HEK293T (cell line): ENCODE data around the gene LANCL3.
A peak's percentile ranks its signal among the peaks of the same experiment; 100 is the strongest.
"Not testable (repeated sequence)": the region's sequence is repeated elsewhere in the genome, so short reads cannot be mapped to it uniquely, and the experiment has no call there.

Source experiments
- CTCF ChIA-PET: fragments of 350-600 bp; formaldehyde crosslinking; extraction: SDS; loops from one replicate; lab custom pipeline; 2021; ENCODE audit warnings: antibody characterized with exemption, inconsistent platforms; lab: Yijun Ruan, JAX
- POLR2A ChIA-PET: fragments of 350-600 bp; formaldehyde crosslinking; extraction: SDS; loops from one replicate; lab custom pipeline; 2020; ENCODE audit warnings: antibody characterized with exemption, inconsistent platforms; lab: Yijun Ruan, JAX
- DNase-seq: peaks from one replicate; pipeline ENCODE4 v3.0.0; 2012; ENCODE audit warnings: mixed read lengths; ENCODE audit errors: extremely low spot score
- ARNT ChIP-seq: fragments of 450-650 bp; IDR thresholded peaks from 2 replicates; pipeline ENCODE4 v1.6.1; 2017; ENCODE audit warnings: mild to moderate bottlenecking
- BHLHE40 ChIP-seq: fragments of 450-650 bp; IDR thresholded peaks from 2 replicates; pipeline ENCODE4 v1.6.1; 2016; ENCODE audit warnings: mild to moderate bottlenecking, moderate library complexity, borderline replicate concordance
- CTBP1 ChIP-seq: fragments of 450-650 bp; IDR thresholded peaks from 2 replicates; pipeline ENCODE4 v1.6.1; 2016; ENCODE audit warnings: borderline replicate concordance
- ELF4 ChIP-seq: fragments of 450-650 bp; IDR thresholded peaks from 2 replicates; pipeline ENCODE4 v1.6.1; 2017; ENCODE audit warnings: antibody characterized with exemption
- FOXA1 ChIP-seq: fragments of 450-650 bp; IDR thresholded peaks from 2 replicates; pipeline ENCODE4 v1.6.1; 2016; ENCODE audit warnings: mild to moderate bottlenecking
- FOXK2 ChIP-seq: fragments of 450-650 bp; IDR thresholded peaks from 2 replicates; pipeline ENCODE4 v1.6.1; 2016; ENCODE audit warnings: mild to moderate bottlenecking
- FOXM1 ChIP-seq: fragments of 450-650 bp; IDR thresholded peaks from 2 replicates; pipeline ENCODE4 v1.6.1; 2017; ENCODE audit warnings: mild to moderate bottlenecking, borderline replicate concordance
- HDGF ChIP-seq: fragments of 450-650 bp; IDR thresholded peaks from 2 replicates; pipeline ENCODE4 v1.6.1; 2017; ENCODE audit warnings: antibody characterized with exemption, borderline replicate concordance
- L3MBTL2 ChIP-seq: fragments of 450-650 bp; conservative IDR thresholded peaks from 2 replicates; pipeline ENCODE4 v1.6.1; 2016; ENCODE audit warnings: mild to moderate bottlenecking
- LEF1 ChIP-seq: fragments of 450-650 bp; IDR thresholded peaks from 2 replicates; pipeline ENCODE4 v1.6.1; 2017; ENCODE audit warnings: mild to moderate bottlenecking, borderline replicate concordance
- NFRKB ChIP-seq: fragments of 450-650 bp; IDR thresholded peaks from 2 replicates; pipeline ENCODE4 v1.6.1; 2016; ENCODE audit warnings: mild to moderate bottlenecking, moderate library complexity
- SP1 ChIP-seq: fragments of 450-650 bp; IDR thresholded peaks from 2 replicates; pipeline ENCODE4 v1.6.1; 2017
- SUZ12 ChIP-seq: fragments of 450-650 bp; IDR thresholded peaks from 2 replicates; pipeline ENCODE4 v1.6.1; 2016; ENCODE audit warnings: mild to moderate bottlenecking
- TARDBP ChIP-seq: fragments of 450-650 bp; IDR thresholded peaks from 2 replicates; pipeline ENCODE4 v1.6.1; 2016
- ZNF384 ChIP-seq: fragments of 450-650 bp; IDR thresholded peaks from 2 replicates; pipeline ENCODE4 v1.6.1; 2016
- TF ChIP-seq, protein P1 (sequence below): fragments of 450-650 bp; IDR thresholded peaks from 2 replicates; pipeline ENCODE4 v1.6.1; 2016

Gene LANCL3

GRCh38 chrX:37571426-37572107 is at the start of gene LANCL3:
LANCL3 (plus strand) TSS chrX:37571661; CDS start chrX:37571871, 210 bp downstream.
- TF ChIP-seq L3MBTL2, result 0 out of 2 replicates have a peak, but pooled peaks have one; percentile 42
- DNase-seq, POLR2A ChIA-PET: not testable (repeated sequence)
- CTCF ChIA-PET, result interaction anchor here (0.7 kb wide), 1 partner anchor 283 kb away, joined by 5 read pairs; no protein-coding TSS in a partner anchor

GRCh38 chrX:37523673-37524072 is 47.8 kb upstream of the LANCL3 start:
- DNase-seq, CTCF ChIA-PET, POLR2A ChIA-PET: not testable (repeated sequence)

- DNase-seq, result no peak
- ChIA-PET POLR2A (no interaction called here), CTCF (no interaction called here)
- TF ChIP-seq FOXK2, result no peak
- TF ChIP-seq ELF4, result no peak
- TF ChIP-seq FOXA1, result no peak
- no peak for TF ChIP-seq NFRKB
- TF ChIP-seq HDGF, result no peak
- no peak for TF ChIP-seq SP1
- TF ChIP-seq, protein P1, sequence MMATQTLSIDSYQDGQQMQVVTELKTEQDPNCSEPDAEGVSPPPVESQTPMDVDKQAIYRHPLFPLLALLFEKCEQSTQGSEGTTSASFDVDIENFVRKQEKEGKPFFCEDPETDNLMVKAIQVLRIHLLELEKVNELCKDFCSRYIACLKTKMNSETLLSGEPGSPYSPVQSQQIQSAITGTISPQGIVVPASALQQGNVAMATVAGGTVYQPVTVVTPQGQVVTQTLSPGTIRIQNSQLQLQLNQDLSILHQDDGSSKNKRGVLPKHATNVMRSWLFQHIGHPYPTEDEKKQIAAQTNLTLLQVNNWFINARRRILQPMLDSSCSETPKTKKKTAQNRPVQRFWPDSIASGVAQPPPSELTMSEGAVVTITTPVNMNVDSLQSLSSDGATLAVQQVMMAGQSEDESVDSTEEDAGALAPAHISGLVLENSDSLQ, result no peak
- TF ChIP-seq LEF1, result no peak
- TF ChIP-seq ARNT, result no peak
- TF ChIP-seq ZNF384, result no peak
- no peak for TF ChIP-seq FOXM1
- TF ChIP-seq SUZ12, result no peak
- TF ChIP-seq BHLHE40, result no peak
- no peak for TF ChIP-seq L3MBTL2
- TF ChIP-seq CTBP1, result no peak
- no peak for TF ChIP-seq TARDBP
Measured at GRCh38 chrX:37541991-37542390, 29.5 kb upstream of the LANCL3 start.

DNA sequence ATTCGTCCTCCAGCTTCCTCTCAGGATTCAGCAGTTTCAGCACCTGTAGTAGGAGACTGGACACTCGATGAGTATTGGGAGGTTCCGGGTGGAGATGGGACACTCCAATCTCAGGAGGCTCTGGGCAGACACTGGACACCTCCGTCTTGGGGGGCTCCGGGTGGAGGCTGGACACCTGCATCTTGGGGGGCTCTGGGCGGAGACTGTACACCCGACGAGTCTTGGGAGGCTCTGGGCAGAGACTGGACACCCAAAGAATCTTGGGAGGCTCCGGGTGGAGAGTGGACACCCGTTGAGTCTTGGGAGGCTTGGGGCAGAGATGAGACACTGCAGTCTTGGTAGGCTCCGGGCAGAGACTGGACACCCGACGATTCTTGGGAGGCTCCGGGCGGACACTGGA is 28.7 kb upstream of the LANCL3 start:
- DNase-seq, result no peak
- TF ChIP-seq SUZ12 (no peak), FOXK2 (no peak), HDGF (no peak), SP1 (no peak)
- TF ChIP-seq, protein P1, result no peak
- CTCF ChIA-PET, result no interaction called here
- POLR2A ChIA-PET, result no interaction called here

GRCh38 chrX:37543324-37543723 is 28.1 kb upstream of the LANCL3 start:
- DNase-seq, result no peak
- CTCF ChIA-PET, result no interaction called here
- no peak for TF ChIP-seq BHLHE40
- TF ChIP-seq LEF1, result no peak
- no peak for TF ChIP-seq L3MBTL2
- no peak for TF ChIP-seq ZNF384
- TF ChIP-seq, protein P1, result no peak
- no peak for TF ChIP-seq FOXK2
- TF ChIP-seq TARDBP, result no peak
- TF ChIP-seq NFRKB, result no peak
- no peak for TF ChIP-seq SP1
- POLR2A ChIA-PET, result no interaction called here

- POLR2A ChIA-PET, DNase-seq, CTCF ChIA-PET: not testable (repeated sequence)
Measured at GRCh38 chrX:37544531-37544930, 26.9 kb upstream of the LANCL3 start.

- no peak for DNase-seq
- TF ChIP-seq BHLHE40, result no peak
- no peak for TF ChIP-seq TARDBP
- TF ChIP-seq HDGF, result no peak
- no peak for TF ChIP-seq NFRKB
- TF ChIP-seq L3MBTL2, result no peak
- TF ChIP-seq FOXA1, result no peak
- TF ChIP-seq, protein P1, result no peak
- TF ChIP-seq FOXM1, result no peak
- TF ChIP-seq FOXK2, result no peak
- POLR2A ChIA-PET, result no interaction called here
- CTCF ChIA-PET, result no interaction called here
Measured at GRCh38 chrX:37545066-37545465, 26.4 kb upstream of the LANCL3 start.

DNA sequence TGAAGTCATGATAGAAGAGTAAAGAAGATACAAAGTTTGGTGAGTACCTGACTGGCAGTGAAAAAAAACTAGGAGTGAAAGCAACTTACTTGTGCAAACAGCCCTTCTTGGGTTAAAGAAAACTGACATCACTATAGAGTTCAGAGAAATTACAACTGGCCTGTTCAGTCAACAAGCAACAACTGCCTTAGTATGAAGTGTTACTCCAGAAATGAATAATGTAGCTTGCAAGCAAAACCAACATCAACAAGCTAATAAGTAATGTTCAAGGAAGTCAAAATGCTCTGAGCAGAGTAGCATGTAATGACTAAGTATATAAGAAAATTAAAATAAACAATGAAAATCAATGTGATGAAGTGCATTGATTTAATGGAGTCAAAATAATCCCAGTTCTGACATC is 21.8 kb upstream of the LANCL3 start:
- CTCF ChIA-PET, DNase-seq, POLR2A ChIA-PET: not testable (repeated sequence)
